IMR-90 (cell line): Measurements from ENCODE around the gene ZNF277. TPM values are rescaled to one million over a fixed set of nuclear protein-coding genes. Genes with fewer than 3 reads are reported as not detected.

Source experiments
- ATAC-seq: fragments of 200-7000 bp; cut with Tn5 transposase; 2 replicates; pipeline ENCODE4 v1.9.1; 2020; ENCODE audit warnings: low read depth, mild to moderate bottlenecking, moderate library complexity
- BruUV-seq: library from RNA; stranded (reverse); fragments of 400-500 nt; replicated peaks from 2 replicates; lab custom pipeline; 2021; lab: Mats Ljungman, UMichigan
- CTCF ChIA-PET: fragments of 300-600 bp; formaldehyde crosslinking; extraction: SDS; loops from one replicate; lab custom pipeline; 2021; ENCODE audit warnings: antibody characterized with exemption; lab: Yijun Ruan, JAX
- POLR2A ChIA-PET: fragments of 300-600 bp; sonication (Branson Sonifier 250); formaldehyde crosslinking; loops from one replicate; lab custom pipeline; 2022; ENCODE audit warnings: antibody characterized with exemption; ENCODE audit not compliant: unreplicated experiment; lab: Charles Lee
- DNase-seq: peaks from one replicate; pipeline ENCODE4 v3.0.0; 2013
- H2AFZ ChIP-seq: replicated peaks from 2 replicates; pipeline ENCODE3; 2013; ENCODE audit warnings: low read length, mild to moderate bottlenecking; ENCODE audit not compliant: poor library complexity
- H2AK5ac ChIP-seq: 2 replicates; pipeline ENCODE4 v1.6.1; 2013; ENCODE audit warnings: low read depth, low read length, inconsistent platforms
- H2AK9ac ChIP-seq: replicated peaks from 2 replicates; pipeline ENCODE3; 2013; ENCODE audit warnings: mild to moderate bottlenecking, low read depth, low read length, moderate library complexity; ENCODE audit not compliant: poor library complexity
- H2BK120ac ChIP-seq: 2 replicates; pipeline ENCODE4 v1.6.1; 2013; ENCODE audit warnings: low read depth, low read length, inconsistent platforms
- H2BK15ac ChIP-seq: 3 replicates; pipeline ENCODE4 v1.6.1; 2013; ENCODE audit warnings: low read depth, low read length, inconsistent platforms
- H2BK20ac ChIP-seq: 2 replicates; pipeline ENCODE4 v1.6.1; 2013; ENCODE audit warnings: low read depth, mild to moderate bottlenecking, inconsistent platforms, low read length, moderate library complexity
- H2BK5ac ChIP-seq: 2 replicates; pipeline ENCODE4 v1.6.1; 2013; ENCODE audit warnings: mild to moderate bottlenecking, low read depth, low read length, inconsistent platforms; ENCODE audit not compliant: poor library complexity, severe bottlenecking
- H3K14ac ChIP-seq: replicated peaks from 2 replicates; pipeline ENCODE4 v1.6.1; 2013; ENCODE audit warnings: low read depth, low read length, inconsistent platforms
- H3K18ac ChIP-seq: 2 replicates; pipeline ENCODE4 v1.6.1; 2013; ENCODE audit warnings: low read depth, low read length, control low read depth
- H3K23ac ChIP-seq: 2 replicates; pipeline ENCODE4 v1.6.1; 2013; ENCODE audit warnings: low read depth, low read length, inconsistent platforms
- H3K27ac ChIP-seq: 2 replicates; pipeline ENCODE4 v1.5.1; 2013; ENCODE audit warnings: mild to moderate bottlenecking, control low read depth, low read length; ENCODE audit not compliant: insufficient read depth
- H3K27me3 ChIP-seq: 2 replicates; pipeline ENCODE4 v1.6.1; 2013; ENCODE audit warnings: low read length; ENCODE audit not compliant: control insufficient read depth, insufficient read depth
- H3K36me3 ChIP-seq: 2 replicates; pipeline ENCODE4 v1.6.1; 2013; ENCODE audit warnings: low read length, mixed read lengths; ENCODE audit not compliant: control insufficient read depth, insufficient read depth
- H3K4ac ChIP-seq: 2 replicates; pipeline ENCODE4 v1.6.1; 2013; ENCODE audit warnings: low read depth, low read length, inconsistent platforms
- H3K4me1 ChIP-seq: 2 replicates; pipeline ENCODE4 v1.6.1; 2013; ENCODE audit warnings: low read length, mixed read lengths; ENCODE audit not compliant: control insufficient read depth, insufficient read depth
- H3K4me2 ChIP-seq: 2 replicates; pipeline ENCODE4 v1.6.1; 2013; ENCODE audit warnings: low read depth, mild to moderate bottlenecking, control low read depth, low read length, moderate library complexity
- H3K4me3 ChIP-seq: 2 replicates; pipeline ENCODE4 v1.5.1; 2013; ENCODE audit warnings: low read depth, mild to moderate bottlenecking, control low read depth, low read length, moderate library complexity; ENCODE audit not compliant: insufficient read depth
- H3K56ac ChIP-seq: 2 replicates; pipeline ENCODE4 v1.6.1; 2013; ENCODE audit warnings: low read length, inconsistent platforms; ENCODE audit not compliant: insufficient read depth; ENCODE audit errors: extremely low read depth
- H3K79me1 ChIP-seq, 2 experiments: 2 replicates each; pipeline ENCODE4 v1.6.1; 2013; ENCODE audit warnings: low read length in 2 of 2, inconsistent platforms in 1 of 2, low read depth in 1 of 2
- H3K9ac ChIP-seq: 2 replicates; pipeline ENCODE4 v1.6.1; 2013; ENCODE audit warnings: low read depth, low read length, control low read depth
- H3K9me1 ChIP-seq: 2 replicates; pipeline ENCODE4 v1.6.1; 2013; ENCODE audit warnings: low read length, inconsistent platforms; ENCODE audit not compliant: insufficient read depth
- H3K9me3 ChIP-seq: 2 replicates; pipeline ENCODE4 v1.6.1; 2013; ENCODE audit warnings: low read length; ENCODE audit not compliant: control insufficient read depth, insufficient read depth
- H4K20me1 ChIP-seq: 2 replicates; pipeline ENCODE4 v1.6.1; 2013; ENCODE audit warnings: low read length, inconsistent platforms; ENCODE audit not compliant: insufficient read depth
- H4K5ac ChIP-seq: 2 replicates; pipeline ENCODE4 v1.6.1; 2013; ENCODE audit warnings: mild to moderate bottlenecking, low read depth, low read length, control low read depth
- H4K8ac ChIP-seq, 2 experiments: 2 replicates each; pipeline ENCODE4 v1.6.1; 2013; ENCODE audit warnings: low read depth in 2 of 2, low read length in 2 of 2, control low read depth in 1 of 2, inconsistent platforms in 1 of 2
- H4K91ac ChIP-seq: 2 replicates; pipeline ENCODE4 v1.6.1; 2013; ENCODE audit warnings: low read depth, low read length, inconsistent platforms; ENCODE audit not compliant: insufficient read depth
- BHLHE40 ChIP-seq: fragments of 150-350 bp; IDR thresholded peaks from 2 replicates; pipeline ENCODE4 v1.6.1; 2016; ENCODE audit warnings: mild to moderate bottlenecking, low read depth, low read length
- CEBPB ChIP-seq: IDR thresholded peaks from 2 replicates; pipeline ENCODE4 v1.6.1; 2012; ENCODE audit warnings: low read depth, low read length, improper control_type of control experiment
- CHD1 ChIP-seq: IDR thresholded peaks from 2 replicates; pipeline ENCODE4 v1.6.1; 2012; ENCODE audit warnings: low read depth, low read length, improper control_type of control experiment
- CTCF ChIP-seq: conservative IDR thresholded peaks from 2 replicates; pipeline ENCODE4 v1.5.1; 2012; ENCODE audit warnings: mild to moderate bottlenecking, low read depth, low read length, improper control_type of control experiment
- ELK1 ChIP-seq: fragments of 150-350 bp; IDR thresholded peaks from 2 replicates; pipeline ENCODE4 v1.6.1; 2016; ENCODE audit warnings: low read depth, mild to moderate bottlenecking, low read length, moderate library complexity, borderline replicate concordance
- FOS ChIP-seq: fragments of 150-350 bp; IDR thresholded peaks from 2 replicates; pipeline ENCODE4 v1.6.1; 2016; ENCODE audit warnings: low read depth, low read length
- MAFK ChIP-seq: IDR thresholded peaks from 2 replicates; pipeline ENCODE4 v1.6.1; 2012; ENCODE audit warnings: low read depth, low read length, improper control_type of control experiment
- MAZ ChIP-seq: IDR thresholded peaks from 2 replicates; pipeline ENCODE4 v1.6.1; 2012; ENCODE audit warnings: low read depth, mild to moderate bottlenecking, low read length, improper control_type of control experiment, moderate library complexity, borderline replicate concordance
- MXI1 ChIP-seq: IDR thresholded peaks from 2 replicates; pipeline ENCODE4 v1.6.1; 2012; ENCODE audit warnings: low read depth, mild to moderate bottlenecking, low read length, moderate library complexity, borderline replicate concordance
- NFE2L2 ChIP-seq: fragments of 150-350 bp; IDR thresholded peaks from 2 replicates; pipeline ENCODE4 v1.6.1; 2016; ENCODE audit warnings: low read depth, mild to moderate bottlenecking, low read length
- POLR2A ChIP-seq: IDR thresholded peaks from 2 replicates; pipeline ENCODE4 v1.6.1; 2012; ENCODE audit warnings: mild to moderate bottlenecking, low read depth, low read length
- RAD21 ChIP-seq: IDR thresholded peaks from 2 replicates; pipeline ENCODE4 v1.6.1; 2012; ENCODE audit warnings: low read length, improper control_type of control experiment
- RCOR1 ChIP-seq: IDR thresholded peaks from 2 replicates; pipeline ENCODE4 v1.6.1; 2012; ENCODE audit warnings: mild to moderate bottlenecking, low read length, improper control_type of control experiment; ENCODE audit not compliant: insufficient replicate concordance
- WGBS, 2 experiments: methylation state at CpG; one replicate each; pipeline versions ENCODE4 v1.1.5 to v1.1.7; 2013; ENCODE audit warnings: missing lambda C conversion rate in 2 of 2; ENCODE audit not compliant: insufficient read length in 1 of 2; ENCODE audit errors: extremely low coverage in 2 of 2; 5-methylcytosine and 5-hydroxymethylcytosine counted together
- dilution Hi-C: fragments of 300-500 bp; cut with HindIII; formaldehyde crosslinking; loops from one replicate; pipeline ENCODE4 v1.14.3; 2018; ENCODE audit warnings: low sequenced_read_pairs; ENCODE audit not compliant: unreplicated experiment
- in situ Hi-C: fragments of 300-500 bp; cut with MboI; formaldehyde crosslinking; loops from 3 replicates; pipeline ENCODE4 v1.14.3; 2019; ENCODE audit warnings: low sequenced_read_pairs, inconsistent platforms, mixed read lengths
- intact Hi-C: fragments of 100-400 bp; cut with micrococcal nuclease; formaldehyde crosslinking; loops from 2 replicates; pipeline ENCODE4 v1.10.0; 2022
- polyA plus RNA-seq, 3 experiments: library from polyadenylated mRNA; depleted of rRNA; stranded (reverse); fragments of >200 nt; gene quantifications; 2 replicates each; pipeline ENCODE4 v1.2.3, GENCODE V29; 2012; ENCODE audit warnings: low replicate concordance in 1 of 3
- total RNA-seq: library from RNA; depleted of rRNA; stranded (reverse); fragments of >200 nt; gene quantifications from 2 replicates; pipeline ENCODE4 v1.2.3, GENCODE V29; 2012

Gene ZNF277
- total and polyA plus RNA-seq, 2 of the 4 experiments (the other 2 are of a cell fraction): 7.3 to 21.3 TPM

GRCh38 chr7:112302566-112302965, 96.1 kb downstream of the ZNF277 start:
- dilution Hi-C loops: no loop called here
- POLR2A ChIA-PET: no interaction called here

More at GRCh38 chr7:112302566-112302965, 96.1 kb downstream of the ZNF277 start:
- intact Hi-C loops (no loop called here), in situ Hi-C loops (no loop called here)
- Histone ChIP-seq H3K4ac (no peak overlapping the region), H2BK20ac (no peak overlapping the region), H2AFZ (no peak overlapping the region), H2BK5ac (no peak overlapping the region), H3K56ac (no peak overlapping the region), H4K5ac (no peak overlapping the region), H3K4me3 (no peak overlapping the region), H2BK120ac (no peak overlapping the region), H3K27ac (no peak overlapping the region), H3K79me1 (no peaks in the 10 kb centered on the region), H3K4me2 (no peak overlapping the region), H4K91ac (no peak overlapping the region), H3K27me3 (no peaks in the 10 kb centered on the region), H3K23ac (no peak overlapping the region), H4K8ac (no peak overlapping the region), H3K18ac (no peak overlapping the region), H2AK9ac (no peak overlapping the region), H2BK15ac (no peak overlapping the region), H3K36me3 (0 out of 2 replicates have a peak, but pooled peaks cover 2% of the 10 kb centered on the region), H2AK5ac (no peak overlapping the region), H4K20me1 (no peaks in the 10 kb centered on the region), H3K4me1 (no peaks in the 10 kb centered on the region), H3K9me1 (no peaks in the 10 kb centered on the region; the same call in 1 of the 2 replicates), H3K14ac (no peak overlapping the region), H3K9ac (no peak overlapping the region), H3K9me3 (no peaks in the 10 kb centered on the region)
- TF ChIP-seq CHD1 (no peak), FOS (no peak), CTCF (no peak), NFE2L2 (no peak), BHLHE40 (no peak), RCOR1 (no peak), POLR2A (no peak), MXI1 (no peak), ELK1 (no peak), CEBPB (no peak), MAZ (no peak), MAFK (no peak), RAD21 (no peak)
- ATAC-seq: no peak
- no peak for DNase-seq
- BruUV-seq: no TSS peak
- WGBS, 2 experiments: no CpG with 5 or more reads among the region's 2 CpGs
- CTCF ChIA-PET: interaction anchor here (0.7 kb wide), 1 partner anchor 182 kb away, joined by 3 read pairs; no protein-coding TSS in a partner anchor
